Karpas-422 (cell line): ENCODE measurements around the gene BRCA1. TPM values are rescaled to one million over a fixed set of nuclear protein-coding genes. Genes with fewer than 3 reads are reported as not detected.
"Not testable (repeated sequence)": the region's sequence is repeated elsewhere in the genome, so short reads cannot be mapped to it uniquely, and the experiment has no call there.

Experiments used
- DNase-seq: peaks from one replicate; pipeline ENCODE4 v3.0.0-alpha.2; 2015
- H2AFZ ChIP-seq: fragments of 200-600 bp; sonication (generic); 2 replicates; pipeline ENCODE4 v1.6.1; 2014; ENCODE audit warnings: antibody characterized with exemption, low read length, mixed read lengths
- H3K27ac ChIP-seq: fragments of 200-600 bp; sonication (generic); 2 replicates; pipeline ENCODE4 v1.5.1; 2014; ENCODE audit warnings: mild to moderate bottlenecking, low read length, moderate library complexity
- H3K27me3 ChIP-seq: fragments of 200-600 bp; sonication (generic); 2 replicates; pipeline ENCODE4 v1.6.1; 2014; ENCODE audit warnings: low read length, mixed read lengths
- H3K36me3 ChIP-seq: fragments of 200-600 bp; sonication (generic); 2 replicates; pipeline ENCODE4 v1.6.1; 2014; ENCODE audit warnings: low read length, mixed read lengths; ENCODE audit not compliant: insufficient read depth
- H3K4me1 ChIP-seq: fragments of 200-600 bp; sonication (generic); 2 replicates; pipeline ENCODE4 v1.6.1; 2014; ENCODE audit warnings: mild to moderate bottlenecking, low read length, mixed read lengths
- H3K4me2 ChIP-seq: fragments of 200-600 bp; sonication (generic); 2 replicates; pipeline ENCODE4 v1.6.1; 2014; ENCODE audit warnings: low read length, low read depth, mild to moderate bottlenecking; ENCODE audit not compliant: poor library complexity, severe bottlenecking
- H3K4me3 ChIP-seq: fragments of 200-600 bp; sonication (generic); 2 replicates; pipeline ENCODE4 v1.5.1; 2014; ENCODE audit warnings: mild to moderate bottlenecking, antibody characterized with exemption, low read length, mixed read lengths
- H3K79me2 ChIP-seq: fragments of 200-600 bp; sonication (generic); 2 replicates; pipeline ENCODE4 v1.6.1; 2014; ENCODE audit warnings: mild to moderate bottlenecking, low read length, mixed read lengths
- H3K9ac ChIP-seq: fragments of 200-600 bp; sonication (generic); 2 replicates; pipeline ENCODE4 v1.6.0; 2014; ENCODE audit warnings: low read length
- H3K9me2 ChIP-seq: fragments of 200-600 bp; sonication (generic), shearing (Covaris generic); replicated peaks from 2 replicates; pipeline ENCODE4 v1.6.0; 2014; ENCODE audit warnings: mild to moderate bottlenecking, low read length, moderate library complexity; ENCODE audit not compliant: insufficient read depth
- H3K9me3 ChIP-seq: fragments of 300-700, 200-600 bp; sonication (generic); 2 replicates; pipeline ENCODE4 v1.6.1; 2014; ENCODE audit warnings: low read length, mixed read lengths
- H4K20me1 ChIP-seq: fragments of 200-600 bp; sonication (generic); 2 replicates; pipeline ENCODE4 v1.6.1; 2014; ENCODE audit warnings: mild to moderate bottlenecking, antibody characterized with exemption, low read length, low read depth; ENCODE audit not compliant: insufficient read depth
- total RNA-seq: library from RNA; depleted of rRNA; stranded (reverse); fragments of >200 nt; shearing (Covaris generic); gene quantifications from 2 replicates; pipeline ENCODE4 v1.2.3, GENCODE V29; 2014; ENCODE audit warnings: low replicate concordance

The BRCA1 gene
- total RNA-seq, 1 experiment from 2014 or later = 46.0 TPM

DNA sequence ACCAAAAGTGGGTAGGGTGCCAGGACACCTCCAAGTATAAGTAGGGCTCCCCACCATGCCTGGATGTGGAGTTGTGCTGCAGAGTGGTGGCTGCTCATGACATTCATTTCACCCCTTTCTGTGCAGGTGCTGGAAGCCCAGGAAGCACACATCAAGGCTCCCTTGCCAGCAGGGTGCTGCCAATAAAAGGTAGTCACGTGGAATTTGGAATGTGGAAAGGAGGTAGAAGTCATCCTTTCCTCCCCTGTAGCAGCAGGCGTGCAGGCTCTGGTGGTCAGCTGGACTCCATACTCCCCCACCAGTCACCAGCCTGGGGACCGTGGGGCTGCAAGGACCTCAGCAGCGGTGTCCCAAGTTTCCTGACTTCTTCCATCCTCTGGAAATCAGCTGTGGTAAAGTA, 13.4 kb upstream of the BRCA1 start:
- not testable (repeated sequence) for H3K4me2 ChIP-seq, H3K9me3 ChIP-seq, H3K4me3 ChIP-seq, H2AFZ ChIP-seq, H3K27me3 ChIP-seq, H3K79me2 ChIP-seq, H3K9me2 ChIP-seq, H3K9ac ChIP-seq, DNase-seq, H3K36me3 ChIP-seq, H3K27ac ChIP-seq, H4K20me1 ChIP-seq
- peaks cover 15% of the 10 kb centered on the region for H3K4me1 ChIP-seq

GRCh38 chr17:43136574-43136973, 11.4 kb upstream of the BRCA1 start:
- not testable (repeated sequence) for H3K27ac ChIP-seq, H3K9me3 ChIP-seq, H4K20me1 ChIP-seq, DNase-seq, H3K9ac ChIP-seq, H3K79me2 ChIP-seq, H3K36me3 ChIP-seq, H3K4me3 ChIP-seq, H2AFZ ChIP-seq, H3K4me2 ChIP-seq, H3K27me3 ChIP-seq, H3K9me2 ChIP-seq
- H3K4me1 ChIP-seq = peaks cover 15% of the 10 kb centered on the region

GRCh38 chr17:43135454-43135819, 10.3 kb upstream of the BRCA1 start:
- H4K20me1 ChIP-seq = no peaks in the 10 kb centered on the region
- peaks cover 15% of the 10 kb centered on the region for H3K4me1 ChIP-seq
- no peak overlapping the region for H3K4me3 ChIP-seq
- no peaks in the 10 kb centered on the region for H3K79me2 ChIP-seq
- H3K27ac ChIP-seq = no peak overlapping the region
- H3K27me3 ChIP-seq = no peaks in the 10 kb centered on the region
- H3K9me3 ChIP-seq = no peaks in the 10 kb centered on the region
- H3K9me2 ChIP-seq = no peaks in the 10 kb centered on the region
- no peak overlapping the region for H3K4me2 ChIP-seq
- H3K36me3 ChIP-seq = no peaks in the 10 kb centered on the region; the same call in 1 of the 2 replicates
- no peak overlapping the region for H3K9ac ChIP-seq
- DNase-seq = no peak
- no peak overlapping the region for H2AFZ ChIP-seq

GRCh38 chr17:43134774-43135453, 9.8 kb upstream of the BRCA1 start:
- H2AFZ ChIP-seq = no peak overlapping the region
- no peaks in the 10 kb centered on the region for H3K79me2 ChIP-seq
- no peaks in the 10 kb centered on the region for H3K27me3 ChIP-seq
- no peak overlapping the region for H3K4me2 ChIP-seq
- no peak for DNase-seq
- peaks cover 15% of the 10 kb centered on the region for H3K4me1 ChIP-seq
- no peak overlapping the region for H3K4me3 ChIP-seq
- no peaks in the 10 kb centered on the region; the same call in 1 of the 2 replicates for H3K36me3 ChIP-seq
- no peak overlapping the region for H3K9ac ChIP-seq
- no peaks in the 10 kb centered on the region for H4K20me1 ChIP-seq
- no peaks in the 10 kb centered on the region for H3K9me3 ChIP-seq
- H3K9me2 ChIP-seq = no peaks in the 10 kb centered on the region
- no peak overlapping the region for H3K27ac ChIP-seq

DNA sequence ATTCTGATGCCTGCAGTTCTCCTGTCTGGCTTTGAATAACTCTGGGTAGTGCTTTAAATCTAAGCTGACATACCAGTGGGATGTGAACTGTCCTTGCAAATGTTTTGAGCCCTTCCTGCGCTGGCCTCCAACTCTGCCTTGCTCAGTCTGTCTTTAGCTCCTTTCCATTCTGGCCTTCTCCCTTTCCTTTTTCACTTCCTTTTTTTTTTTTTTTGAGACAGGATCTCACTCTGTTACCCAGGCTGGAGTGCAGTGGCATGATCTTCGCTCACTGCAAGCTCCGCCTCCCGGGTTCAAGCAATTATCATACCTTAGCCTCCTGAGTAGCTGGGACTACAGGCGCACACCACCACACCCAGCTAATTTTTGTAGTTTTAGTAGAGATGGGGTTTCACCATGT, 8.3 kb upstream of the BRCA1 start:
- H3K4me2 ChIP-seq, H3K79me2 ChIP-seq, H2AFZ ChIP-seq, H3K9me2 ChIP-seq, H3K4me3 ChIP-seq, DNase-seq, H3K36me3 ChIP-seq, H3K27ac ChIP-seq, H4K20me1 ChIP-seq, H3K27me3 ChIP-seq, H3K9ac ChIP-seq, H3K9me3 ChIP-seq: not testable (repeated sequence)
- peaks cover 23% of the 10 kb centered on the region for H3K4me1 ChIP-seq

DNA sequence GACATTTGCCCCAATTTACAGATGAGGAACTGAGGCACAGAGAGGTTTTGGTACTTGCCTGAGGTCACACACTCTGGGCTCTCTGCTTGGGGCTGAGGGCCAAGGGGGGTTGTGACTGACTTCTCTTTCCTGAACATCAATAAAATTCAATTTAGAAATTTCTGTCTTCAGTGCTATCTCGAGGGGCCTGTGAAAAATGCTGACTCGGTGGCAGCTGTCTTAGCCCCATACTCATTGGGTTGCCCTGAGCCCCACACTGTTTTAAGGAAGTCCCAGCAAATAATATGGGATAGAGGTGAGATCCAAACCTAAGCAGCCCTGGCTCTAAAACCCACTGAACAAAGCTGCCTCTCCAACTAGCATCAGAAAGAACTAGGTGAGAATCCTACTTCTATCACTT, 7.0 kb upstream of the BRCA1 start:
- Histone ChIP-seq H4K20me1 (no peaks in the 10 kb centered on the region), H3K27me3 (no peaks in the 10 kb centered on the region), H3K79me2 (peaks cover 6% of the 10 kb centered on the region), H3K4me2 (no peak overlapping the region), H3K36me3 (no peaks in the 10 kb centered on the region; the same call in 1 of the 2 replicates), H2AFZ (no peak overlapping the region), H3K27ac (no peak overlapping the region), H3K4me3 (no peak overlapping the region), H3K9ac (no peak overlapping the region), H3K9me3 (no peaks in the 10 kb centered on the region), H3K4me1 (peaks cover 23% of the 10 kb centered on the region), H3K9me2 (no peaks in the 10 kb centered on the region)
- no peak for DNase-seq

DNA sequence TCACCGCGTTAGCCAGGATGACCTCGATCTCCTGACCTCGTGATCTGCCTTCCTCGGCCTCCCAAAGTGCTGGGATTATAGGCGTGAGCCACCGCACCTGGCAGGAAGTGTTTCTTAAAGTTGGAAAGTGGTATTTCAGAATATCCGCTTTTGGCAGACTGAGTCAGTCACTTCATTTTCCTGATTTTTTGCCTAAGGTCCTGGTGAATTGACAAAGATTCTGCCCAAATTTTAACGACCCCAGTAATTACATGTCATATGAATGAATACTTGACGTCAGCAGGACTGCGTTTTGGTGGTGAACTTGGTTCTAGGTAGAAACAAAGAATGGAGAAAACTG, 4.5 kb upstream of the BRCA1 start:
- Histone ChIP-seq H3K9me3 (no peaks in the 10 kb centered on the region), H3K36me3 (no peaks in the 10 kb centered on the region; the same call in 1 of the 2 replicates), H4K20me1 (no peaks in the 10 kb centered on the region), H3K4me1 (peaks cover 15% of the 10 kb centered on the region), H3K27ac (no peak overlapping the region), H3K9me2 (no peaks in the 10 kb centered on the region), H3K79me2 (peaks cover 27% of the 10 kb centered on the region), H3K4me3 (no peak overlapping the region), H3K27me3 (no peaks in the 10 kb centered on the region), H3K9ac (no peak overlapping the region), H2AFZ (no peak overlapping the region), H3K4me2 (no peak overlapping the region)
- DNase-seq = no peak

- not testable (repeated sequence) for H3K36me3 ChIP-seq, DNase-seq, H3K4me3 ChIP-seq, H3K9me2 ChIP-seq, H3K27me3 ChIP-seq, H4K20me1 ChIP-seq, H2AFZ ChIP-seq, H3K9me3 ChIP-seq, H3K27ac ChIP-seq, H3K9ac ChIP-seq, H3K4me2 ChIP-seq
- Histone ChIP-seq H3K79me2 (peaks cover 43% of the 10 kb centered on the region), H3K4me1 (peaks cover 20% of the 10 kb centered on the region)
Observed at GRCh38 chr17:43127333-43127876, 2.2 kb upstream of the BRCA1 start.
